ENCODE results near the gene RAD51B.

DNA sequence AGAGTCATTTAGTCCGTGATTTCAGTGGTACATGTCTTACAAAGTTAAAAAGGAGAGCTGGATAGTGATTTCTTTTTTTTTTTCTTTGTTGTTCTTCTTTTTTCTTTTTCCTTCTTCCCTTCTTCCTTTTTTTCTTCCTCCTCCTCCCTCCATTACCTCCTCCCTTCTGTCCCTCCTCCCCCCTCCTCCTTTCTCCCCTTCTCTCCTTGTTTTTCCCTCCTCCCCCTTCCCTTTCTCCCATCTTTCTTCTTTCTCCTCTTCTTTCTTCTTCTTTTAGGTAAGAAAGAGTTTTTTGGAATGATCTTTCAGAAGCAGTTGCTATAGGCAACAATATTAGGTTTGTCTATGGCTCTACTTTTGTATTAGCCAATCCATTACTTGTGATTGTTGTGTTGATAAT lies 368.6 kb downstream of the RAD51B start:
- TF ChIP-seq, protein P1, sequence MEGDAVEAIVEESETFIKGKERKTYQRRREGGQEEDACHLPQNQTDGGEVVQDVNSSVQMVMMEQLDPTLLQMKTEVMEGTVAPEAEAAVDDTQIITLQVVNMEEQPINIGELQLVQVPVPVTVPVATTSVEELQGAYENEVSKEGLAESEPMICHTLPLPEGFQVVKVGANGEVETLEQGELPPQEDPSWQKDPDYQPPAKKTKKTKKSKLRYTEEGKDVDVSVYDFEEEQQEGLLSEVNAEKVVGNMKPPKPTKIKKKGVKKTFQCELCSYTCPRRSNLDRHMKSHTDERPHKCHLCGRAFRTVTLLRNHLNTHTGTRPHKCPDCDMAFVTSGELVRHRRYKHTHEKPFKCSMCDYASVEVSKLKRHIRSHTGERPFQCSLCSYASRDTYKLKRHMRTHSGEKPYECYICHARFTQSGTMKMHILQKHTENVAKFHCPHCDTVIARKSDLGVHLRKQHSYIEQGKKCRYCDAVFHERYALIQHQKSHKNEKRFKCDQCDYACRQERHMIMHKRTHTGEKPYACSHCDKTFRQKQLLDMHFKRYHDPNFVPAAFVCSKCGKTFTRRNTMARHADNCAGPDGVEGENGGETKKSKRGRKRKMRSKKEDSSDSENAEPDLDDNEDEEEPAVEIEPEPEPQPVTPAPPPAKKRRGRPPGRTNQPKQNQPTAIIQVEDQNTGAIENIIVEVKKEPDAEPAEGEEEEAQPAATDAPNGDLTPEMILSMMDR (IDR thresholded peaks at IDR 0.05) = no peak
- no peak for TF ChIP-seq POLR2A (IDR thresholded peaks at IDR 0.05)
